ENCODE measurements around the gene PIP5K1B. TPM values are rescaled to one million over a fixed set of nuclear protein-coding genes. Genes with fewer than 3 reads are reported as not detected.

Gene PIP5K1B
- total RNA-seq, 2 experiments from 2014 or later = 3.8 to 10.7 TPM

DNA sequence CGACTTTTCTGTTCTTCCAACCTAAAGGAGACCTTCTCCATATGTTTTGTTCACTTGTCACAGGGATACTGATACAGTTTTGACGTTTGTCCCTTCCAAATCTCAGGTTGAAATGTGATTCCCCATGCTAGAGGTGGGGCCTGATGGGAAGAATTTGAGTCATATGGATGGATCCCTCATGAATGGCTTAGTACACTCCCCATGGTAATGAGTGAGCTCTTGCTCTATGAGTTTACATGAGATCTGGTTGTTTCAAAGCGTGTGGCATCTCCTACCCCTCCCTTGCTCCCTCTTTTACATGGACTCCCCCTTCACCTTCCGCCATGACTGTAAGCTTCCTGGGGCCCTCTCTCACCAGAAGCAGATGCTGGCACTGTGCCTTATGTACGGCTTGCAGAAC is 6.9 kb downstream of the PIP5K1B start:
- POLR2A ChIA-PET = no interaction called here
- Histone ChIP-seq H2AFZ (ENCODE audit: low read length) (no peak overlapping the region), H3K9me3 (ENCODE audit: low read length) (no peaks in the 10 kb centered on the region), H3K4me2 (ENCODE audit: low read length) (no peak overlapping the region), H3K27ac (ENCODE audit: low read depth, low read length, poor library complexity, severe bottlenecking) (no peak overlapping the region), H3K9me2 (ENCODE audit: insufficient read depth, low read length) (no peaks in the 10 kb centered on the region), H3K36me3 (ENCODE audit: insufficient read depth, low read length) (no peaks in the 10 kb centered on the region), H3K4me3 (ENCODE audit: low read depth, low read length, poor library complexity, severe bottlenecking) (no peak overlapping the region), H3K79me2 (ENCODE audit: insufficient read depth, low read depth, low read length) (no peaks in the 10 kb centered on the region), H3K4me1 (ENCODE audit: insufficient read depth, low read length, poor library complexity, severe bottlenecking) (peaks cover 30% of the 10 kb centered on the region), H4K20me1 (ENCODE audit: insufficient read depth, low read length) (peaks cover 9% of the 10 kb centered on the region; the same call in 1 of the 2 replicates)
- TF ChIP-seq EZH2phosphoT487 (IDR thresholded peaks at IDR 0.05; ENCODE audit: borderline replicate concordance, low read depth, low read length) = no peak
- TF ChIP-seq CTCF (conservative IDR thresholded peaks at IDR 0.05; ENCODE audit: low read length) = no peak
- intact Hi-C loops (cut with micrococcal nuclease; ENCODE audit: unreplicated experiment) = no loop called here
- BruUV-seq (replicated peaks) = no TSS peak
- no peak for DNase-seq (ENCODE audit: low spot score)
- CTCF ChIA-PET (ENCODE audit: unreplicated experiment) = no interaction called here

GRCh38 chr9:68714416-68715180 is 9.6 kb downstream of the PIP5K1B start:
- Histone ChIP-seq H3K27ac (ENCODE audit: low read depth, low read length, poor library complexity, severe bottlenecking) (no peak overlapping the region), H3K9me2 (ENCODE audit: insufficient read depth, low read length) (no peaks in the 10 kb centered on the region), H3K9me3 (ENCODE audit: low read length) (no peaks in the 10 kb centered on the region), H3K79me2 (ENCODE audit: insufficient read depth, low read depth, low read length) (no peaks in the 10 kb centered on the region), H3K4me1 (ENCODE audit: insufficient read depth, low read length, poor library complexity, severe bottlenecking) (peaks cover 6% of the 10 kb centered on the region), H3K4me2 (ENCODE audit: low read length) (no peak overlapping the region), H4K20me1 (ENCODE audit: insufficient read depth, low read length) (no peaks in the 10 kb centered on the region), H2AFZ (ENCODE audit: low read length) (no peak overlapping the region), H3K4me3 (ENCODE audit: low read depth, low read length, poor library complexity, severe bottlenecking) (no peak overlapping the region), H3K36me3 (ENCODE audit: insufficient read depth, low read length) (no peaks in the 10 kb centered on the region)
- TF ChIP-seq EZH2phosphoT487 (IDR thresholded peaks at IDR 0.05; ENCODE audit: borderline replicate concordance, low read depth, low read length) (no peak), CTCF (conservative IDR thresholded peaks at IDR 0.05; ENCODE audit: low read length) (no peak)
- no peak for DNase-seq (ENCODE audit: low spot score)
- POLR2A ChIA-PET = no interaction called here
- CTCF ChIA-PET (ENCODE audit: unreplicated experiment) = no interaction called here
- BruUV-seq (replicated peaks) = no TSS peak
- intact Hi-C loops (cut with micrococcal nuclease; ENCODE audit: unreplicated experiment) = no loop called here

- DNase-seq (ENCODE audit: low spot score) = no peak
- no peak for TF ChIP-seq CTCF (conservative IDR thresholded peaks at IDR 0.05; ENCODE audit: low read length)
- no peak for TF ChIP-seq EZH2phosphoT487 (IDR thresholded peaks at IDR 0.05; ENCODE audit: borderline replicate concordance, low read depth, low read length)
- H3K79me2 ChIP-seq (ENCODE audit: insufficient read depth, low read depth, low read length) = no peaks in the 10 kb centered on the region
- BruUV-seq (replicated peaks) = no TSS peak
- no peaks in the 10 kb centered on the region for H4K20me1 ChIP-seq (ENCODE audit: insufficient read depth, low read length)
- H2AFZ ChIP-seq (ENCODE audit: low read length) = no peak overlapping the region
- H3K36me3 ChIP-seq (ENCODE audit: insufficient read depth, low read length) = no peaks in the 10 kb centered on the region
- no peaks in the 10 kb centered on the region for H3K9me3 ChIP-seq (ENCODE audit: low read length)
- H3K4me1 ChIP-seq (ENCODE audit: insufficient read depth, low read length, poor library complexity, severe bottlenecking) = peaks cover 6% of the 10 kb centered on the region
- H3K9me2 ChIP-seq (ENCODE audit: insufficient read depth, low read length) = no peaks in the 10 kb centered on the region
- CTCF ChIA-PET (ENCODE audit: unreplicated experiment) = no interaction called here
- no peak overlapping the region for H3K27ac ChIP-seq (ENCODE audit: low read depth, low read length, poor library complexity, severe bottlenecking)
- no peak overlapping the region for H3K4me2 ChIP-seq (ENCODE audit: low read length)
- intact Hi-C loops (cut with micrococcal nuclease; ENCODE audit: unreplicated experiment) = no loop called here
- POLR2A ChIA-PET = no interaction called here
- H3K4me3 ChIP-seq (ENCODE audit: low read depth, low read length, poor library complexity, severe bottlenecking) = no peak overlapping the region
These were observed 10.1 kb downstream of the PIP5K1B start for GRCh38 chr9:68715181-68715456.

Data from OCI-LY7 (cell line).